ENCODE data around the gene TBX5.

Gene TBX5

DNA sequence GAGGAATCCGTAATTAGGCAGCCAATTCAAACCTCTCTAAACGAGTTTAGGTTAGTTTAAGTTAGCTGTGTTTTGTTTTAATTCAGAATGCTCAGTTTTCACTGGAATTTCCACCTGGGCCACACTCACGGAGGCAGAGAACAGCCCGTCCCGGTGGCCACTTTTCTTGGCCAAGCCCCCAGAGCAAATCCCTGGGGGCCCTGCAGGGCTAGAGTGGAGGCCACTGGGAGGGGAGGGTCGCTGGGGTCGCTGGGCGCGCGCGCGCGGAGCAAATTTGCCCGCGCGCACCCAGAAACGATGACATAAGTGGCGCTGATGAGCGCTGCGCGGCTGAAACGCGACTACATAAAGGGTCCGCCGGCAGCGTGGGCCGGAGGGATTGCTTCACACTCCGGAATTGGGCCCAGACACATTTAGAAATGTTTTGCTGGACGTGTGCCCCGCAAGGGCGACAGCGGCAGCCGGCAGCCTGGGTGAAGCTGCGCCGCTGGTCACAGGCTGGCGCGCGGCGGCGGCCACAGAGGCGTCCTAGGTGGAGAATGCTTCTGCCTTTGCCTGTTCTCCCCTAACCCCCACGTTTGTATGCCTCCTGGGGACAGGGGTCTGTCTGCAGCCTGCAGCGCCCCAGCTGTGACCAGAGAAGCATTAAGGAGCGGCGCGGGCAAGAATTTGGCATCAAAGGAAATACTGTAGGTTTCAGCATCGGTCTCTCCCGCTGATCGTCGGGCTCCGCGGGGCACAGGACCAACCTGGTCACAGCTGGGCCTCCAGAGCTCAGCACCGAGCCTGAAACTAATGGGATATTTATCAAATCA lies 37.9 kb upstream of the TBX5 start:
- Histone ChIP-seq H3K27me3 (ENCODE audit: insufficient read depth, low read length) (peaks cover 96% of the 10 kb centered on the region), H3K4me3 (ENCODE audit: low read depth, low read length) (no peak overlapping the region), H2AFZ (ENCODE audit: low read length, unreplicated experiment) (no peak overlapping the region), H3K36me3 (ENCODE audit: insufficient read depth, low read length) (no peaks in the 10 kb centered on the region), H3K79me2 (ENCODE audit: control insufficient read depth, insufficient read depth, low read length, unreplicated experiment) (no peaks in the 10 kb centered on the region), H3K27ac (ENCODE audit: low read depth, low read length) (no peak overlapping the region), H3K4me1 (ENCODE audit: control insufficient read depth, insufficient read depth, low read length, unreplicated experiment) (no peaks in the 10 kb centered on the region)

DNA sequence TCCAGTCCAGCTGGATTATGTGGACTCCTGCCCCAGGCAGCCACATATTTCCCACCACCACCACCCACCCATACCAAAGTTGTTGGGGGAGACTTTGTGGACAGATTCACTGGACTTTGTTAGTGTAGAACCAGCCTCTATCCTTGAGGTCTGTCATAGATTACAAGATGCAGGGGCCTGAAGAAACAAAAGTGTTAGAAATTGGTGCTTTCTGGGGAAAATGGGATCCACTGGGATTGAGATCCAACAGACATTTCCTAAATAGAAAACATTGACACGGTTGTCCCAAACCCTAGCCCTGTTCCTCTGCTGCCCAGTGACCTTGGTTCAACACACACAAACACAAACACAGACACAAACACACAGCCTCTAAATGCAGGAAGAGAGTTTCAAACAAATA lies 36.6 kb upstream of the TBX5 start:
- no peaks in the 10 kb centered on the region for H3K79me2 ChIP-seq (ENCODE audit: control insufficient read depth, insufficient read depth, low read length, unreplicated experiment)
- H3K27ac ChIP-seq (ENCODE audit: low read depth, low read length) = no peak overlapping the region
- H3K4me3 ChIP-seq (ENCODE audit: low read depth, low read length) = no peak overlapping the region
- H2AFZ ChIP-seq (ENCODE audit: low read length, unreplicated experiment) = no peak overlapping the region
- H3K27me3 ChIP-seq (ENCODE audit: insufficient read depth, low read length) = peaks cover 92% of the 10 kb centered on the region
- no peaks in the 10 kb centered on the region for H3K4me1 ChIP-seq (ENCODE audit: control insufficient read depth, insufficient read depth, low read length, unreplicated experiment)
- no peaks in the 10 kb centered on the region for H3K36me3 ChIP-seq (ENCODE audit: insufficient read depth, low read length)

DNA sequence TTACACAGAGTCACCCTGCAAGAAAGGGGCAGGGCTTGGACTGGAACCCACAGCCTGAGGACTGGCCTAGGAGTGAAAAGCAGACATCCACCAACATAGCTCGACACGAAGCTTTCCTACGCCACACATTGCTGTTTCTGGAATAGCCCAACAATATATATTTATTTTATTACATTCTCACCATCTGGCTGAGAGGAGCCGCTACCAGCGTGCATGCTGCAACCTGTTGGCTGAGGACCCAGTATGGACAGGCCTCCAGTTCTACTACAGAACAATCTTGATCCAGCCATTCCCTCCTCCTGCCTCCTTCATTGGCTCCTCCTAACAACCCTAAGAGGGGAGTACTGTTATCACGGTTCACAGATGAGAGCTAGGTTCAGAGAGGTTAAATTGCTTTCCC lies 35.6 kb upstream of the TBX5 start:
- H3K27me3 ChIP-seq (ENCODE audit: insufficient read depth, low read length) = peaks cover 81% of the 10 kb centered on the region
- no peak overlapping the region for H2AFZ ChIP-seq (ENCODE audit: low read length, unreplicated experiment)
- H3K36me3 ChIP-seq (ENCODE audit: insufficient read depth, low read length) = no peaks in the 10 kb centered on the region
- no peak overlapping the region for H3K27ac ChIP-seq (ENCODE audit: low read depth, low read length)
- H3K79me2 ChIP-seq (ENCODE audit: control insufficient read depth, insufficient read depth, low read length, unreplicated experiment) = no peaks in the 10 kb centered on the region
- H3K4me3 ChIP-seq (ENCODE audit: low read depth, low read length) = no peak overlapping the region
- H3K4me1 ChIP-seq (ENCODE audit: control insufficient read depth, insufficient read depth, low read length, unreplicated experiment) = no peaks in the 10 kb centered on the region

DNA sequence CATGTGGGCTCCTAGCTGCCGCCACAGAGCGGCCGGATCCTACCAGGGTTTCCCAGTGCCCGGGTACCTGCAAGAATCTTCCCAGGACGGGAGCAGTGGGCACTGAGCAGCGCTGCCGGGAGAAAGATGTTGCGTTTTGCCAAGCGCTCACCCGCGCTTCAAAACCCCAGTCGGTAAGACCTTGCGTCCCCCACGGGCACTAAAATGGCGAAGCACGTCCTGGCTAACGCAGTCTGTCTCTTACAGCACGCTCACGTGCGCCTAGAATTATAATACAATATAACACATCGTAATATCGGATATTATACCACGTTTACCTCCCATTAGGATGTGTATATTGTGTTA lies 35.1 kb upstream of the TBX5 start:
- H3K27ac ChIP-seq (ENCODE audit: low read depth, low read length) = no peak overlapping the region
- no peaks in the 10 kb centered on the region for H3K79me2 ChIP-seq (ENCODE audit: control insufficient read depth, insufficient read depth, low read length, unreplicated experiment)
- H3K36me3 ChIP-seq (ENCODE audit: insufficient read depth, low read length) = no peaks in the 10 kb centered on the region
- no peak overlapping the region for H3K4me3 ChIP-seq (ENCODE audit: low read depth, low read length)
- peaks cover 76% of the 10 kb centered on the region for H3K27me3 ChIP-seq (ENCODE audit: insufficient read depth, low read length)
- no peaks in the 10 kb centered on the region for H3K4me1 ChIP-seq (ENCODE audit: control insufficient read depth, insufficient read depth, low read length, unreplicated experiment)
- H2AFZ ChIP-seq (ENCODE audit: low read length, unreplicated experiment) = no peak overlapping the region

DNA sequence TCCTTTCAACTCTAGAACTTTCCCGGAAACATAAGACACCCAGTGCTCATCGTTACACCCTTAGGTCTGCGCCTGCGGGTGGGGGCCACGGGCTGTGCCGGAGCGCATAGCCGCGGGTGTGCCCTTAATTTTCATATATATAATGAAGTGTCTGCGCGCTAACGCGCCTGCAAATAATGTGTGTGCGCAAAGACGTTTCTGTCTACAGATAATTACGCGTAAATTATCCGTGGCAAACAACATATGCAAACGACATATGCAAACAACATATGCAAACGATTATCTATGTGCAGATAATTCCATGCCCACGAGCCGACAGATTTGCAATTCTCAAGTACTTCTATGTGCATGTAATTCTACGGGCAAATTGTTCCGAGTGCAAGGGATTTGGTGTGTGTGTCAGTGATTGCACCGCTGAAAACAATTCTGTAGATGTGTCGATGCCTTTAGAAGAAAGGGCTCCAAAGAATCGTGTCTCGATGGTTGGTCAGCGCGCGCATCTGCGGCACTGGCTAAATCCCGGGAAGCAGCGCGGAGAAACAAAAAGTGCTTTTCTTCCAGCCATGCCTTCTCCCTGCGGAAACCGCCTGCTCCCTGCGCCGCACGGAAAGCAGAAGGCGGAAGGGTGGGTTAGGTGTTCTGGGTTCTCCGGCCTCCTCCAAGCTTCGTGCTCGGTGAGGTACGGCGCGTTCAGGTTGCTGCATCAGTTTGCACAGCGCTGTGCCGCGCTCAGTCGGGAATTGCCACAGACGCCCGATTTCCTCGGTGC lies 34.5 kb upstream of the TBX5 start:
- H2AFZ ChIP-seq (ENCODE audit: low read length, unreplicated experiment) = no peak overlapping the region
- H3K36me3 ChIP-seq (ENCODE audit: insufficient read depth, low read length) = no peaks in the 10 kb centered on the region
- peaks cover 72% of the 10 kb centered on the region for H3K27me3 ChIP-seq (ENCODE audit: insufficient read depth, low read length)
- no peak overlapping the region for H3K4me3 ChIP-seq (ENCODE audit: low read depth, low read length)
- no peaks in the 10 kb centered on the region for H3K4me1 ChIP-seq (ENCODE audit: control insufficient read depth, insufficient read depth, low read length, unreplicated experiment)
- no peaks in the 10 kb centered on the region for H3K79me2 ChIP-seq (ENCODE audit: control insufficient read depth, insufficient read depth, low read length, unreplicated experiment)
- H3K27ac ChIP-seq (ENCODE audit: low read depth, low read length) = no peak overlapping the region

DNA sequence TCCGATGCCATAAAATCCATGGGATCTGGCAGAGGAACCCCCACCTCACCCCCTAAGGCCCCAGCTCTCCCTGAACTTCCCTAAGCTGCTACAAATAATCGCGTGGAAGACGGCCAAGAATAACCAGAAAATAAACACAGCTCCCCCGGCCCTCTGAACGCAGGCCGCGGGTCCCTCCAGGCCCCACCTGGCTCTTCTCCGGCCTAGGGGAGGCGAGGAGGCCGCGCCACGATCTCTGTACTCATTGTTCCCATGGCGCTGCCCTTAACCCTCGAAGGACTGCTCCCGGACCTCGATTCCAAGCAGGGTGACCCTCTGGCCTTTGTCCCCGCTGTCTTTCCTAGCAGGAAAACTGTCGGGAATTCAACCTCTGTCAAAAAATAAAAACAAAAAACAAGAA lies 33.9 kb upstream of the TBX5 start:
- Histone ChIP-seq H3K27me3 (ENCODE audit: insufficient read depth, low read length) (peaks cover 66% of the 10 kb centered on the region), H3K36me3 (ENCODE audit: insufficient read depth, low read length) (no peaks in the 10 kb centered on the region), H2AFZ (ENCODE audit: low read length, unreplicated experiment) (no peak overlapping the region), H3K27ac (ENCODE audit: low read depth, low read length) (no peak overlapping the region), H3K4me3 (ENCODE audit: low read depth, low read length) (no peak overlapping the region), H3K79me2 (ENCODE audit: control insufficient read depth, insufficient read depth, low read length, unreplicated experiment) (no peaks in the 10 kb centered on the region), H3K4me1 (ENCODE audit: control insufficient read depth, insufficient read depth, low read length, unreplicated experiment) (no peaks in the 10 kb centered on the region)

DNA sequence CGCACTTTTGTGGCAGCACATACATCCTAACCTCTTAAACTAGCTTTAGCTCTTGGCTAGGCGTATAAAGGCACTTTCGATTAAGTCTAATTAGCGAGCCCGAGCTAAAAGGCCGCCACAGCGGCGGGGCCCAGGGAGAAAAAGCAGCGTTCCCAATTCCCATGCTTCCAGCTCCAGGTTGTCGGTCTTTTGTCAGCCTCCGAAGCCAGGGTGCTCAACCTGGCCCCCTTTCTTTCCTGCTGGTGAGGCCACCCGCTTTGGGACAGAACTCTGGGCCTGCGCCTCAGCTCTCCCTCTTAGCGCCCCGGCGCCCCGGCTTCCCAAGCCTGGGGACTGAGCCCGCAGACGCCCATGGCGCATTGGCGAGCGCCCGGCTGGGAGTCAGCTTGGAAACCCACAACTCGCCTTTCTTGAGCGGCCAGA lies 33.3 kb upstream of the TBX5 start:
- H3K4me3 ChIP-seq (ENCODE audit: low read depth, low read length) = no peak overlapping the region
- peaks cover 60% of the 10 kb centered on the region for H3K27me3 ChIP-seq (ENCODE audit: insufficient read depth, low read length)

DNA sequence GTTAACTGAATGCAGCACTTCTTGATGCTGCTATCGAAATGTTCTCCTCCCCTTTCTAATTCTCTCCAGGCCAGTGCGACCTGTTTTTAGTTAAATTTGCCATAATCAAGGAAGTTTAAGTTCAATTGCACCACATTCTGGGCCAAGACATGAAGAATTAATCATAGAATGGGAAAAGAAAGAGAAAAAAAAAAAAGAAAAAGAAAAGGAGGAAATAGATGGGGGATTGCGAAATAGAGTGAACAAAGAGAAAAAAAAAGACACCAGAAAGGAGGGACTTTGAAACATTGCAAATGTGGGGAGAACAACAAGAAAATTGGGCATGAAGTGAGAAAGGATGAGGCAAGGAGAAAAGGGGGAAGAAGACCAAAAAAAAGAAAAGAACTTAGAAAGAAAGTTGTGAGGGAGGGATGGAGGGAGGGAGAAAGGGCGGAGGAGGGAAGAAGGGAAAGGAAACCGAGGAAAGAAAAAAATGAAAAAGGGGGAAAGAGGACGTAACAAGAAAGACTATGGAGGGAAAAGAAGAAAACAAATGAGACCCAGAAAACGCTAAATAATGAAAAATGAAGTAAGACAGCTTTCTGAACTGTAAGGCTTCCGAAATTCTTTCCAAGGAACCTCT lies 32.8 kb upstream of the TBX5 start:
- H3K4me1 ChIP-seq (ENCODE audit: control insufficient read depth, insufficient read depth, low read length, unreplicated experiment) = no peaks in the 10 kb centered on the region
- H3K36me3 ChIP-seq (ENCODE audit: insufficient read depth, low read length) = no peaks in the 10 kb centered on the region
- peaks cover 55% of the 10 kb centered on the region for H3K27me3 ChIP-seq (ENCODE audit: insufficient read depth, low read length)
- H3K79me2 ChIP-seq (ENCODE audit: control insufficient read depth, insufficient read depth, low read length, unreplicated experiment) = no peaks in the 10 kb centered on the region
- no peak overlapping the region for H3K27ac ChIP-seq (ENCODE audit: low read depth, low read length)
- no peak overlapping the region for H2AFZ ChIP-seq (ENCODE audit: low read length, unreplicated experiment)
- H3K4me3 ChIP-seq (ENCODE audit: low read depth, low read length) = no peak overlapping the region

More for the DNA sequence above, 33.3 kb upstream of the TBX5 start:
- Histone ChIP-seq H3K36me3 (ENCODE audit: insufficient read depth, low read length) (no peaks in the 10 kb centered on the region), H2AFZ (ENCODE audit: low read length, unreplicated experiment) (no peak overlapping the region), H3K4me1 (ENCODE audit: control insufficient read depth, insufficient read depth, low read length, unreplicated experiment) (no peaks in the 10 kb centered on the region), H3K79me2 (ENCODE audit: control insufficient read depth, insufficient read depth, low read length, unreplicated experiment) (no peaks in the 10 kb centered on the region), H3K27ac (ENCODE audit: low read depth, low read length) (no peak overlapping the region)

DNA sequence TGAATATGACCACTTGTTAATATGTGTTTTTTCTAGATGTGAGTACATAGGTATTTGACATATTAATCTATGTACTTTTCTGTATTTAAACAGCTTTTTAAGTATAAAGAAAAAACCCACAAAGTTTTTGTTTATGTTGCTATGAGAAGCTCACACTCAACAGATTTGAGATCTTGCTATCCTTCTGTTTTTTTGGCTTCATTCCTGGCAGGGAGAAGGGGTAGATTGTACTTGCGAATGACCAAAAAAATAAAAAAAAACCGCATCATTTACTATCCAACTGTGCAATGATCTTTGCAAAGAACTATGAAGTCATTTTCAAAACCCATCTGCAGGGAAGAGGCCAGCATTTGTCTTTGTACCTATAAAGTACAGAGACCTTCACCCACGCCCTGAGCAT lies 28.4 kb upstream of the TBX5 start:
- H3K4me1 ChIP-seq (ENCODE audit: control insufficient read depth, insufficient read depth, low read length, unreplicated experiment) = no peaks in the 10 kb centered on the region
- no peaks in the 10 kb centered on the region for H3K79me2 ChIP-seq (ENCODE audit: control insufficient read depth, insufficient read depth, low read length, unreplicated experiment)
- H3K4me3 ChIP-seq (ENCODE audit: low read depth, low read length) = no peak overlapping the region

DNA sequence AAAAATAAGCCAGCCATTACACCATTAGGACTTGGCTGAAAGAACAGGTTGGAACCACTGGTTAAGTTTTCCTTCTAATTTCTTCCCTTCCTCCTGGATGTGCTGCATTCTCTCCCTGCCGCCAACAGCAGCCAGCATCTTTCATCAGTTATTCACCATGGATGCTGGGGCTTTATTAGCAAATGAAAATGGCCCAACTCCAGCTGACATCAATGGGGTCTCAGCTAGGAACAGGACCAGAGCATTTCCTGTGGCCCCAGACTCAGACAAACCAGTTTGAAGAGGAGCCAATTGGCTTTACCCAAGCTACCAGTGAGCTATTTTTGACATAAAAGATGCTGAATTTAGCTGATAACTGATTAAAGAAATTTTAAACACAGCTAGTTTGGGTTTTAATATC lies 26.0 kb upstream of the TBX5 start:
- no peak overlapping the region for H3K4me3 ChIP-seq (ENCODE audit: low read depth, low read length)
- no peaks in the 10 kb centered on the region for H3K36me3 ChIP-seq (ENCODE audit: insufficient read depth, low read length)
- H3K27me3 ChIP-seq (ENCODE audit: insufficient read depth, low read length) = no peaks in the 10 kb centered on the region
- H3K4me1 ChIP-seq (ENCODE audit: control insufficient read depth, insufficient read depth, low read length, unreplicated experiment) = no peaks in the 10 kb centered on the region
- no peak overlapping the region for H3K27ac ChIP-seq (ENCODE audit: low read depth, low read length)
- no peak overlapping the region for H2AFZ ChIP-seq (ENCODE audit: low read length, unreplicated experiment)
- H3K79me2 ChIP-seq (ENCODE audit: control insufficient read depth, insufficient read depth, low read length, unreplicated experiment) = no peaks in the 10 kb centered on the region

More for the DNA sequence above, 28.4 kb upstream of the TBX5 start:
- H3K36me3 ChIP-seq (ENCODE audit: insufficient read depth, low read length) = no peaks in the 10 kb centered on the region
- no peak overlapping the region for H3K27ac ChIP-seq (ENCODE audit: low read depth, low read length)
- H2AFZ ChIP-seq (ENCODE audit: low read length, unreplicated experiment) = no peak overlapping the region
- peaks cover 13% of the 10 kb centered on the region for H3K27me3 ChIP-seq (ENCODE audit: insufficient read depth, low read length)

Measured in ACC112 (cell line).